Mesenchymal stem cell (in vitro differentiated cells and primary cell): ENCODE results near the gene PIK3CB.

Experiments
- DNase-seq: peaks from one replicate; pipeline ENCODE4 v3.0.0-alpha.2; 2013
- H2AFZ ChIP-seq: one replicate; pipeline ENCODE4 v1.6.1; 2013; ENCODE audit warnings: low read depth, mild to moderate bottlenecking, control low read depth, inconsistent platforms, low read length, moderate library complexity
- H2AK5ac ChIP-seq: 2 replicates; pipeline ENCODE4 v1.6.1; 2013; ENCODE audit warnings: low read length, moderate library complexity, mild to moderate bottlenecking, inconsistent platforms; ENCODE audit not compliant: severe bottlenecking
- H2BK120ac ChIP-seq: one replicate; pipeline ENCODE4 v1.6.1; 2013; ENCODE audit warnings: low read depth, mild to moderate bottlenecking, inconsistent platforms, low read length, moderate library complexity
- H2BK12ac ChIP-seq, 2 experiments: one replicate each; pipeline ENCODE4 v1.6.1; 2013; ENCODE audit warnings: inconsistent platforms in 2 of 2, low read length in 2 of 2, mild to moderate bottlenecking in 2 of 2, moderate library complexity in 2 of 2, control low read depth in 1 of 2
- H2BK15ac ChIP-seq: one replicate; pipeline ENCODE4 v1.6.1; 2013; ENCODE audit warnings: mild to moderate bottlenecking, low read depth, inconsistent platforms; ENCODE audit not compliant: poor library complexity, severe bottlenecking
- H2BK5ac ChIP-seq: 2 replicates; pipeline ENCODE4 v1.6.1; 2013; ENCODE audit warnings: low read depth, mild to moderate bottlenecking, low read length, control low read depth, inconsistent platforms; ENCODE audit not compliant: poor library complexity, severe bottlenecking
- H3K14ac ChIP-seq, 2 experiments: one replicate each; pipeline ENCODE4 v1.6.1; 2013; ENCODE audit warnings: inconsistent platforms in 2 of 2, low read length in 2 of 2, control low read depth in 1 of 2, mild to moderate bottlenecking in 1 of 2, moderate library complexity in 1 of 2
- H3K18ac ChIP-seq, 2 experiments: one replicate each; pipeline ENCODE4 v1.6.1; 2013; ENCODE audit warnings: inconsistent platforms in 2 of 2, low read length in 2 of 2, control low read depth in 1 of 2, low read depth in 1 of 2, mild to moderate bottlenecking in 1 of 2
- H3K23ac ChIP-seq, 2 experiments: one replicate each; pipeline ENCODE4 v1.6.1; 2013; ENCODE audit warnings: inconsistent platforms in 2 of 2, low read length in 2 of 2, mild to moderate bottlenecking in 2 of 2, moderate library complexity in 2 of 2, control low read depth in 1 of 2
- H3K27ac ChIP-seq: 2 replicates; pipeline ENCODE4 v1.5.1; 2013; ENCODE audit warnings: mild to moderate bottlenecking, moderate library complexity, low read length, control low read depth, inconsistent platforms; ENCODE audit not compliant: poor library complexity, severe bottlenecking
- H3K27me3 ChIP-seq, 2 experiments: 2 replicates each; pipeline versions ENCODE4 v1.6.1 to v1.7.0; 2013; ENCODE audit warnings: low read length in 2 of 2, mild to moderate bottlenecking in 2 of 2, moderate library complexity in 2 of 2, control low read depth in 1 of 2, inconsistent platforms in 1 of 2; ENCODE audit not compliant: control insufficient read depth in 1 of 2, insufficient read depth in 1 of 2
- H3K36me3 ChIP-seq, 2 experiments: 2 replicates each; pipeline versions ENCODE4 v1.6.1 to v1.7.0; 2013; ENCODE audit warnings: low read length in 2 of 2, control low read depth in 1 of 2, inconsistent platforms in 1 of 2, low read depth in 1 of 2, mild to moderate bottlenecking in 1 of 2; ENCODE audit not compliant: insufficient read depth in 2 of 2, control insufficient read depth in 1 of 2
- H3K4ac ChIP-seq, 2 experiments: one replicate each; pipeline ENCODE4 v1.6.1; 2013; ENCODE audit warnings: inconsistent platforms in 2 of 2, low read length in 2 of 2, mild to moderate bottlenecking in 2 of 2, moderate library complexity in 2 of 2, control low read depth in 1 of 2, low read depth in 1 of 2
- H3K4me1 ChIP-seq: 2 replicates; pipeline ENCODE4 v1.6.1; 2013; ENCODE audit warnings: low read depth, low read length, control low read depth; ENCODE audit not compliant: control insufficient read depth, insufficient read depth
- H3K4me2 ChIP-seq: 2 replicates; pipeline ENCODE4 v1.6.1; 2013; ENCODE audit warnings: low read length, mild to moderate bottlenecking, inconsistent platforms; ENCODE audit not compliant: poor library complexity, severe bottlenecking
- H3K4me3 ChIP-seq, 2 experiments: 2 replicates each; pipeline versions ENCODE4 v1.5.1 to v1.7.0; 2013; ENCODE audit warnings: low read length in 2 of 2, mild to moderate bottlenecking in 2 of 2, control low read depth in 1 of 2, low read depth in 1 of 2; ENCODE audit not compliant: insufficient read depth in 1 of 2
- H3K79me1 ChIP-seq: replicated peaks from 2 replicates; pipeline ENCODE4 v1.6.1; 2013; ENCODE audit warnings: mild to moderate bottlenecking, control low read depth, low read length, inconsistent platforms; ENCODE audit not compliant: poor library complexity, severe bottlenecking
- H3K9ac ChIP-seq: 2 replicates; pipeline ENCODE4 v1.7.0; 2013; ENCODE audit warnings: mild to moderate bottlenecking, low read length, moderate library complexity
- H3K9me3 ChIP-seq: 2 replicates; pipeline ENCODE4 v1.7.0; 2013; ENCODE audit warnings: mild to moderate bottlenecking, low read length; ENCODE audit not compliant: control insufficient read depth
- H4K8ac ChIP-seq: one replicate; pipeline ENCODE4 v1.6.1; 2013; ENCODE audit warnings: inconsistent platforms, mild to moderate bottlenecking, low read length, moderate library complexity
- H4K91ac ChIP-seq: one replicate; pipeline ENCODE4 v1.6.1; 2013; ENCODE audit warnings: mild to moderate bottlenecking, low read length, inconsistent platforms
- WGBS: methylation state at CpG from one replicate; pipeline ENCODE4 v1.1.7; 2013; ENCODE audit warnings: mixed read lengths; 5-methylcytosine and 5-hydroxymethylcytosine counted together

Gene PIK3CB

GRCh38 chr3:138799822-138800221 is 34.9 kb downstream of the PIK3CB start:
- Histone ChIP-seq H3K4ac (no peak overlapping the region), H2BK120ac (no peak overlapping the region), H3K4me2 (no peak overlapping the region), H3K27ac (no peak overlapping the region), H3K27me3 (no peaks in the 10 kb centered on the region), H3K18ac (no peak overlapping the region), H4K91ac (no peak overlapping the region), H3K14ac (no peak overlapping the region), H4K8ac (no peak overlapping the region), H2BK12ac (no peak overlapping the region), H2AK5ac (no peak overlapping the region), H3K9ac (no peak overlapping the region), H2BK15ac (no peak overlapping the region), H3K9me3 (no peaks in the 10 kb centered on the region), H2AFZ (peak overlapping the region; percentile 43), H3K79me1 (peaks cover 18% of the 10 kb centered on the region), H3K23ac (no peak overlapping the region), H3K36me3 (no peaks in the 10 kb centered on the region), H3K4me3 (no peak overlapping the region), H3K4me1 (peaks cover 2% of the 10 kb centered on the region), H2BK5ac (no peak overlapping the region)
- DNase-seq, result no peak
- 91% methylated on average over 3 of the region's 3 CpGs for WGBS

- no peak overlapping the region for H2BK5ac ChIP-seq
- H3K14ac ChIP-seq, result no peak overlapping the region
- H3K4me2 ChIP-seq, result no peak overlapping the region
- WGBS, result no CpG with 5 or more reads among the region's 1 CpG
- no peak overlapping the region for H3K4ac ChIP-seq
- no peak overlapping the region for H2BK120ac ChIP-seq
- no peak overlapping the region for H2BK12ac ChIP-seq
- no peak overlapping the region for H3K27ac ChIP-seq
- no peak overlapping the region for H3K23ac ChIP-seq
- no peak overlapping the region for H2AFZ ChIP-seq
- no peak overlapping the region for H4K91ac ChIP-seq
- no peaks in the 10 kb centered on the region for H3K9me3 ChIP-seq
- H2AK5ac ChIP-seq, result no peak overlapping the region
- no peaks in the 10 kb centered on the region for H3K27me3 ChIP-seq
- no peak overlapping the region for H2BK15ac ChIP-seq
- DNase-seq, result no peak
- H3K4me1 ChIP-seq, result no peaks in the 10 kb centered on the region
- no peak overlapping the region for H3K9ac ChIP-seq
- peaks cover 3 to 6% of the 10 kb centered on the region in 2 experiments for H3K36me3 ChIP-seq
- H3K4me3 ChIP-seq, result no peak overlapping the region
- H3K79me1 ChIP-seq, result peaks cover 24% of the 10 kb centered on the region
- no peak overlapping the region for H4K8ac ChIP-seq
- no peak overlapping the region for H3K18ac ChIP-seq
These were observed 37.2 kb downstream of the PIK3CB start for GRCh38 chr3:138797508-138798038.

- no peaks in the 10 kb centered on the region for H3K27me3 ChIP-seq
- WGBS, result 95% methylated on average over 5 of the region's 5 CpGs
- H4K91ac ChIP-seq, result no peak overlapping the region
- H3K4me3 ChIP-seq, result no peak overlapping the region
- H3K9ac ChIP-seq, result no peak overlapping the region
- DNase-seq, result no peak
- no peak overlapping the region for H2BK15ac ChIP-seq
- H3K79me1 ChIP-seq, result peaks cover 26% of the 10 kb centered on the region
- H3K4me1 ChIP-seq, result no peaks in the 10 kb centered on the region
- no peak overlapping the region for H2AK5ac ChIP-seq
- H2BK12ac ChIP-seq, result no peak overlapping the region
- H3K23ac ChIP-seq, result no peak overlapping the region
- H3K14ac ChIP-seq, result no peak overlapping the region
- H3K9me3 ChIP-seq, result no peaks in the 10 kb centered on the region
- no peak overlapping the region for H2BK120ac ChIP-seq
- peaks cover 3 to 7% of the 10 kb centered on the region in 2 experiments for H3K36me3 ChIP-seq
- H2AFZ ChIP-seq, result no peak overlapping the region
- no peak overlapping the region for H4K8ac ChIP-seq
- H3K4me2 ChIP-seq, result no peak overlapping the region
- H3K27ac ChIP-seq, result no peak overlapping the region
- H3K4ac ChIP-seq, result no peak overlapping the region
- H3K18ac ChIP-seq, result no peak overlapping the region
- H2BK5ac ChIP-seq, result no peak overlapping the region
These were observed 38.0 kb downstream of the PIK3CB start for GRCh38 chr3:138796761-138797160.

- H2BK12ac ChIP-seq, result no peak overlapping the region
- H4K91ac ChIP-seq, result no peak overlapping the region
- no peaks in the 10 kb centered on the region for H3K9me3 ChIP-seq
- no peak overlapping the region for H2BK120ac ChIP-seq
- H3K79me1 ChIP-seq, result peaks cover 20% of the 10 kb centered on the region
- H3K27ac ChIP-seq, result no peak overlapping the region
- WGBS, result 89% methylated on average over 1 of the region's 3 CpGs
- no peak overlapping the region for H3K9ac ChIP-seq
- H2BK15ac ChIP-seq, result no peak overlapping the region
- no peak overlapping the region for H3K18ac ChIP-seq
- no peak overlapping the region for H3K4me2 ChIP-seq
- H2AFZ ChIP-seq, result no peak overlapping the region
- DNase-seq, result peak; percentile 73
- peaks cover 9% of the 10 kb centered on the region for H3K4me1 ChIP-seq
- H4K8ac ChIP-seq, result no peak overlapping the region
- H3K14ac ChIP-seq, result no peak overlapping the region
- H3K4ac ChIP-seq, result no peak overlapping the region
- no peak overlapping the region for H2BK5ac ChIP-seq
- no peak overlapping the region for H3K23ac ChIP-seq
- H3K27me3 ChIP-seq, result no peaks in the 10 kb centered on the region
- no peak overlapping the region for H2AK5ac ChIP-seq
- no peak overlapping the region for H3K4me3 ChIP-seq
- peaks cover 5 to 16% of the 10 kb centered on the region in 2 experiments for H3K36me3 ChIP-seq
These were observed 47.9 kb downstream of the PIK3CB start for GRCh38 chr3:138786788-138787271.
